ENCODE results near the gene KIF12.
"Not testable (repeated sequence)": the region's sequence is repeated elsewhere in the genome, so short reads cannot be mapped to it uniquely, and the experiment has no call there.

Gene KIF12

GRCh38 chr9:114083666-114084065 is 15.4 kb downstream of the KIF12 start:
- no peak for DNase-seq

GRCh38 chr9:114082763-114083412 is 16.2 kb downstream of the KIF12 start:
- DNase-seq, result not testable (repeated sequence)

GRCh38 chr9:114082017-114082762 is 16.9 kb downstream of the KIF12 start:
- peak; percentile 86 for DNase-seq

- no peak for DNase-seq
Measured at GRCh38 chr9:114081441-114082016, 17.6 kb downstream of the KIF12 start.

- DNase-seq, result no peak
Measured at GRCh38 chr9:114080773-114081440, 18.2 kb downstream of the KIF12 start.

- no peak for DNase-seq
Measured at GRCh38 chr9:114080195-114080772, 18.8 kb downstream of the KIF12 start.

- no peak for DNase-seq
Measured at GRCh38 chr9:114078781-114079156, 20.3 kb downstream of the KIF12 start.

- DNase-seq, result no peak
Measured at GRCh38 chr9:114078021-114078780, 20.9 kb downstream of the KIF12 start, which contains the start of gene AMBP. TSS of gene AMBP (minus strand) at chr9:114078300. CDS start at chr9:114078209, 91 bp downstream.

- DNase-seq, result no peak
Measured at GRCh38 chr9:114077162-114077837, 21.8 kb downstream of the KIF12 start.

- DNase-seq, result no peak
Measured at GRCh38 chr9:114076237-114077161, 22.6 kb downstream of the KIF12 start.

GRCh38 chr9:114075602-114076001 is 23.5 kb downstream of the KIF12 start:
- no peak for DNase-seq

- DNase-seq, result no peak
Measured at GRCh38 chr9:114072184-114073140, 26.6 kb downstream of the KIF12 start.

- DNase-seq, result no peak
Measured at GRCh38 chr9:114071197-114071795, 27.8 kb downstream of the KIF12 start.

- no peak for DNase-seq
Measured at GRCh38 chr9:114070188-114071103, 28.6 kb downstream of the KIF12 start.

- DNase-seq, result no peak
Measured at GRCh38 chr9:114069476-114070187, 29.5 kb downstream of the KIF12 start.

- no peak for DNase-seq
Measured at GRCh38 chr9:114065304-114065703, 33.8 kb downstream of the KIF12 start.

- DNase-seq, result no peak
Measured at GRCh38 chr9:114061830-114062474, 37.1 kb downstream of the KIF12 start.

Data from NCI-H1694 (cell line).